Measurements from ENCODE around the gene HNRNPH1. TPM values are rescaled to one million over a fixed set of nuclear protein-coding genes. Genes with fewer than 3 reads are reported as not detected.

Gene HNRNPH1
- total RNA-seq, 1 donor from 2014 or later: 1,138 TPM

DNA sequence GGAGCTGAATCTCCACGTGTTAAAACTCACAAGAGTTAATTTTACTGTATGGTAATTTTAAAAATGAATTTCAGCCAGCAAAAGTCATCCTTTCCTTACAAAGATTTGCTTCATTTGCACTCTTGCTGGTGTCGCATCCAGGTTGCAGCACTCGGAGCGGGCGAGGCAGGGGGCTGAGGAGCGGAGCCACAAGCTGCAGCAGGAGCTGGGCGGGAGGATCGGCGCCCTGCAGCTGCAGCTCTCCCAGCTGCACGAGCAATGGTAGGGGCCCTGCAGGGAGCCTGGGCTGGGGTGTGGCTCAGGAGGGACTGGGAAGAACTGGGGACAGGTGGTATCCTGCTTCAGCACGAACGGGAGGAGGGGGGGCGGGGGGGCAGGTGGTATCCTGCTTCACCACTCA lies 27.1 kb downstream of the HNRNPH1 start:
- Histone ChIP-seq H3K9me3 (ENCODE audit: low read depth) (no peaks in the 10 kb centered on the region), H3K27ac (no peak overlapping the region), H3K4me1 (no peaks in the 10 kb centered on the region), H3K27me3 (no peaks in the 10 kb centered on the region), H2AFZ (replicated peaks) (no peak overlapping the region), H4K20me1 (ENCODE audit: low read depth) (peaks cover 5% of the 10 kb centered on the region), H3K79me2 (ENCODE audit: low read depth) (no peaks in the 10 kb centered on the region), H3K4me2 (no peak overlapping the region), H3F3A (ENCODE audit: low read depth) (no peaks in the 10 kb centered on the region), H3K4me3 (no peak overlapping the region), H3K36me3 (no peaks in the 10 kb centered on the region), H3K9ac (no peak overlapping the region)
- no peak for DNase-seq (ENCODE audit: low spot score)
- Mint-ChIP-seq H3K36me3 (peaks cover 41% of the 10 kb centered on the region), H3K27ac (no peak overlapping the region), H3K4me1 (no peaks in the 10 kb centered on the region), H3K4me3 (no peak overlapping the region), H3K9me3 (no peaks in the 10 kb centered on the region), H3K27me3 (ENCODE audit: insufficient read depth, low read depth) (peaks cover 6% of the 10 kb centered on the region)
- TF ChIP-seq, protein P1, sequence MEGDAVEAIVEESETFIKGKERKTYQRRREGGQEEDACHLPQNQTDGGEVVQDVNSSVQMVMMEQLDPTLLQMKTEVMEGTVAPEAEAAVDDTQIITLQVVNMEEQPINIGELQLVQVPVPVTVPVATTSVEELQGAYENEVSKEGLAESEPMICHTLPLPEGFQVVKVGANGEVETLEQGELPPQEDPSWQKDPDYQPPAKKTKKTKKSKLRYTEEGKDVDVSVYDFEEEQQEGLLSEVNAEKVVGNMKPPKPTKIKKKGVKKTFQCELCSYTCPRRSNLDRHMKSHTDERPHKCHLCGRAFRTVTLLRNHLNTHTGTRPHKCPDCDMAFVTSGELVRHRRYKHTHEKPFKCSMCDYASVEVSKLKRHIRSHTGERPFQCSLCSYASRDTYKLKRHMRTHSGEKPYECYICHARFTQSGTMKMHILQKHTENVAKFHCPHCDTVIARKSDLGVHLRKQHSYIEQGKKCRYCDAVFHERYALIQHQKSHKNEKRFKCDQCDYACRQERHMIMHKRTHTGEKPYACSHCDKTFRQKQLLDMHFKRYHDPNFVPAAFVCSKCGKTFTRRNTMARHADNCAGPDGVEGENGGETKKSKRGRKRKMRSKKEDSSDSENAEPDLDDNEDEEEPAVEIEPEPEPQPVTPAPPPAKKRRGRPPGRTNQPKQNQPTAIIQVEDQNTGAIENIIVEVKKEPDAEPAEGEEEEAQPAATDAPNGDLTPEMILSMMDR (IDR thresholded peaks at IDR 0.05): no peak
- no peak for TF ChIP-seq EZH2 (IDR thresholded peaks at IDR 0.05)
- TF ChIP-seq EZH2phosphoT487 (IDR thresholded peaks at IDR 0.05): no peak

DNA sequence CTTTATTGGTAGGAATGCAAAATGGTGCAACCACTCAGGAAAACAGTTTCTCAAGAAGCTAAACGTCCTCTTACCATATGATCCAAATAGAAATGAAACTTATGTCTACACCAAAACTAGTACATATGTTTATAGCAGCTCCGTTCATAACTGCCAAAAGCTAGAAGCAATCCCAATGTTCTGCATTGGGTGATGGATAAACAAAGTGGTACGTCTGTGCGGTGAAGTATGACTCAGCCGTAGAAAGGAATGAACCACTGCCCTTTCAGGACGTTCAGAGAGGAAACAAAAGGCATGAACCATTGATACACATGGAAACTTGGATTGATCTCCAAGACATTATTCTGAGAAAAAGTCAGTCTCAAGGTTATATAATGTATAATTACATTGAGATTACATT lies 27.6 kb downstream of the HNRNPH1 start:
- H3K4me2 ChIP-seq: no peak overlapping the region
- H3K4me3 ChIP-seq: no peak overlapping the region
- H3F3A ChIP-seq (ENCODE audit: low read depth): no peaks in the 10 kb centered on the region
- Mint-ChIP-seq H3K4me1 (no peaks in the 10 kb centered on the region), H3K9me3 (no peaks in the 10 kb centered on the region), H3K4me3 (no peak overlapping the region), H3K27me3 (ENCODE audit: insufficient read depth, low read depth) (peaks cover 6% of the 10 kb centered on the region), H3K36me3 (peaks cover 41% of the 10 kb centered on the region), H3K27ac (no peak overlapping the region)
- TF ChIP-seq EZH2phosphoT487 (IDR thresholded peaks at IDR 0.05) (no peak), EZH2 (IDR thresholded peaks at IDR 0.05) (no peak)
- TF ChIP-seq, protein P1 (IDR thresholded peaks at IDR 0.05): no peak
- H3K36me3 ChIP-seq: no peaks in the 10 kb centered on the region
- no peaks in the 10 kb centered on the region for H3K4me1 ChIP-seq
- no peak overlapping the region for H2AFZ ChIP-seq (replicated peaks)
- no peaks in the 10 kb centered on the region for H3K9me3 ChIP-seq (ENCODE audit: low read depth)
- no peak overlapping the region for H3K27ac ChIP-seq
- H3K9ac ChIP-seq: no peak overlapping the region
- peaks cover 5% of the 10 kb centered on the region for H4K20me1 ChIP-seq (ENCODE audit: low read depth)
- H3K27me3 ChIP-seq: no peaks in the 10 kb centered on the region
- H3K79me2 ChIP-seq (ENCODE audit: low read depth): no peaks in the 10 kb centered on the region
- no peak for DNase-seq (ENCODE audit: low spot score)

DNA sequence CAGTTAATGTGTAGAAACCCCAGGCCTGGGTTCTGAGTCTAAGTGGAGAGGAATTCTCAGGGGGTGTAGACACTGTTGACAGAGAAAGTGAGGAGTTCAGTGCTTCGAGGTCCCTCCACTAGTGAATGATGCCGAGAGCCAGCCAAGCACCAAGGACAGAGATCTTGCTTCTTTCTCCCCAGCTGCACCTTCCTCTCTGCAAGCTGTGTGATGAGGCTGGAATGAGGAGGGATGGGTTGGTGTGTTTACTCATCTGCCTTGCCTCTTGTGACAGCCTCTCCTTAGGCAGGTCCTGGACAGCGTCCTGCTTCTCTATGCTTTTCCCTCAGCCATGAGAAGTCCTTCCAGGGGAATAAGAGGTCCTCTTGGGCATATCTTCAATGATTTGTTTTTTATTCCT lies 35.3 kb downstream of the HNRNPH1 start:
- Histone ChIP-seq H3K79me2 (ENCODE audit: low read depth) (no peaks in the 10 kb centered on the region), H3K27ac (no peak overlapping the region), H3K9me3 (ENCODE audit: low read depth) (no peaks in the 10 kb centered on the region), H3K4me1 (peaks cover 19% of the 10 kb centered on the region), H3K9ac (no peak overlapping the region), H3F3A (ENCODE audit: low read depth) (peaks cover 32% of the 10 kb centered on the region), H3K36me3 (peaks cover 9% of the 10 kb centered on the region), H3K4me3 (no peak overlapping the region), H3K4me2 (no peak overlapping the region), H2AFZ (replicated peaks) (no peak overlapping the region), H4K20me1 (ENCODE audit: low read depth) (peaks cover 19% of the 10 kb centered on the region), H3K27me3 (no peaks in the 10 kb centered on the region)
- Mint-ChIP-seq H3K36me3 (peaks cover 36% of the 10 kb centered on the region), H3K4me3 (no peak overlapping the region), H3K27ac (peak overlapping the region; percentile 63), H3K27me3 (ENCODE audit: insufficient read depth, low read depth) (no peaks in the 10 kb centered on the region), H3K4me1 (peaks cover 22% of the 10 kb centered on the region), H3K9me3 (no peaks in the 10 kb centered on the region)
- DNase-seq (ENCODE audit: low spot score): no peak
- no peak for TF ChIP-seq EZH2 (IDR thresholded peaks at IDR 0.05)
- TF ChIP-seq EZH2phosphoT487 (IDR thresholded peaks at IDR 0.05): no peak
- TF ChIP-seq, protein P1 (IDR thresholded peaks at IDR 0.05): no peak

Measured in neural progenitor cell (in vitro differentiated cells).